IPS DF 4.7 (cell line): ENCODE data around the gene CPLANE1.
"Not testable (repeated sequence)": the region's sequence is repeated elsewhere in the genome, so short reads cannot be mapped to it uniquely, and the experiment has no call there.

ENCODE experiments used
- DNase-seq: peaks from one replicate; pipeline ENCODE4 v3.0.0-alpha.2; 2013; ENCODE audit warnings: low spot score; ENCODE audit errors: extremely low read depth

The CPLANE1 gene

GRCh38 chr5:37121465-37121864 is 127.7 kb downstream of the CPLANE1 start:
- no peak for DNase-seq

GRCh38 chr5:37121027-37121426 is 128.1 kb downstream of the CPLANE1 start:
- DNase-seq, result no peak

GRCh38 chr5:37120270-37120669 is 128.9 kb downstream of the CPLANE1 start:
- DNase-seq, result no peak

- DNase-seq, result no peak
These were observed 132.8 kb downstream of the CPLANE1 start for GRCh38 chr5:37116359-37116758.

- no peak for DNase-seq
These were observed 136.7 kb downstream of the CPLANE1 start for GRCh38 chr5:37112383-37112991.

- DNase-seq, result no peak
These were observed 137.5 kb downstream of the CPLANE1 start for GRCh38 chr5:37111426-37112382.

- DNase-seq, result no peak
These were observed 139.0 kb downstream of the CPLANE1 start for GRCh38 chr5:37110135-37110534.

- no peak for DNase-seq
These were observed 139.8 kb downstream of the CPLANE1 start for GRCh38 chr5:37109338-37109737.

GRCh38 chr5:37103302-37103701 is 145.9 kb downstream of the CPLANE1 start:
- DNase-seq, result no peak

- DNase-seq, result not testable (repeated sequence)
These were observed 149.9 kb downstream of the CPLANE1 start for GRCh38 chr5:37099267-37099666.

GRCh38 chr5:37093795-37094194 is 155.4 kb downstream of the CPLANE1 start:
- not testable (repeated sequence) for DNase-seq

- no peak for DNase-seq
These were observed 158.4 kb downstream of the CPLANE1 start for GRCh38 chr5:37090781-37091180.

GRCh38 chr5:37090123-37090726 is 159.0 kb downstream of the CPLANE1 start:
- no peak for DNase-seq

- no peak for DNase-seq
These were observed 161.2 kb downstream of the CPLANE1 start for GRCh38 chr5:37088009-37088408.

GRCh38 chr5:37086466-37087173 is 162.6 kb downstream of the CPLANE1 start:
- DNase-seq, result peak; percentile 25

GRCh38 chr5:37086026-37086425 is 163.2 kb downstream of the CPLANE1 start:
- DNase-seq, result not testable (repeated sequence)

GRCh38 chr5:37082977-37083376 is 166.2 kb downstream of the CPLANE1 start:
- DNase-seq, result not testable (repeated sequence)

- no peak for DNase-seq
These were observed 168.5 kb downstream of the CPLANE1 start for GRCh38 chr5:37080697-37081096.

GRCh38 chr5:37077146-37077545 is 172.0 kb downstream of the CPLANE1 start:
- DNase-seq, result no peak

GRCh38 chr5:37075399-37075950 is 173.7 kb downstream of the CPLANE1 start:
- DNase-seq, result no peak

- no peak for DNase-seq
These were observed 177.1 kb downstream of the CPLANE1 start for GRCh38 chr5:37071901-37072581.
